GM23248 (cell line): ENCODE measurements around the gene TOX2. TPM values are rescaled to one million over a fixed set of nuclear protein-coding genes. Genes with fewer than 3 reads are reported as not detected.

Experiments used
- DNase-seq: peaks from one replicate; pipeline ENCODE4 v3.0.0-alpha.2; 2015
- H2AFZ ChIP-seq: fragments of 200-600 bp; sonication (generic); 2 replicates; pipeline ENCODE4 v1.6.1; 2016; ENCODE audit warnings: antibody characterized with exemption
- H3F3A ChIP-seq: fragments of 200-600 bp; sonication (generic); 2 replicates; pipeline ENCODE4 v1.6.1; 2016; ENCODE audit warnings: mild to moderate bottlenecking, antibody characterized with exemption, mixed run types; ENCODE audit not compliant: insufficient read depth
- H3K27ac ChIP-seq: fragments of 200-600 bp; sonication (generic); 2 replicates; pipeline ENCODE4 v1.5.1; 2016; ENCODE audit warnings: mild to moderate bottlenecking
- H3K27me3 ChIP-seq: fragments of 200-600 bp; sonication (generic); replicated peaks from 2 replicates; pipeline ENCODE4 v1.6.1; 2016; ENCODE audit warnings: mild to moderate bottlenecking; ENCODE audit not compliant: insufficient read depth
- H3K36me3 ChIP-seq: fragments of 200-600 bp; sonication (generic); 2 replicates; pipeline ENCODE4 v1.6.1; 2016; ENCODE audit warnings: low read depth, mild to moderate bottlenecking
- H3K4me1 ChIP-seq: fragments of 200-600 bp; sonication (generic); 2 replicates; pipeline ENCODE4 v1.6.1; 2016; ENCODE audit warnings: mild to moderate bottlenecking; ENCODE audit not compliant: insufficient read depth
- H3K4me2 ChIP-seq: fragments of 200-600 bp; sonication (generic); one replicate; pipeline ENCODE4 v1.6.1; 2016; ENCODE audit warnings: mild to moderate bottlenecking; ENCODE audit not compliant: unreplicated experiment
- H3K4me3 ChIP-seq: fragments of 200-600 bp; sonication (generic); 2 replicates; pipeline ENCODE4 v1.5.1; 2016; ENCODE audit warnings: mild to moderate bottlenecking
- H3K79me2 ChIP-seq: fragments of 200-600 bp; sonication (generic); 2 replicates; pipeline ENCODE4 v1.6.1; 2016; ENCODE audit warnings: mild to moderate bottlenecking; ENCODE audit not compliant: insufficient read depth
- H3K9ac ChIP-seq: fragments of 200-600 bp; sonication (generic); 2 replicates; pipeline ENCODE4 v1.6.1; 2016; ENCODE audit warnings: mild to moderate bottlenecking
- H3K9me2 ChIP-seq: fragments of 200-600 bp; sonication (generic); 2 replicates; pipeline ENCODE4 v1.6.1; 2016; ENCODE audit warnings: mixed run types, mild to moderate bottlenecking, moderate library complexity; ENCODE audit not compliant: insufficient read depth
- H3K9me3 ChIP-seq: fragments of 200-600 bp; sonication (generic); one replicate; pipeline ENCODE4 v1.6.1; 2017; ENCODE audit warnings: low read depth
- H4K20me1 ChIP-seq: fragments of 200-600 bp; sonication (generic); 2 replicates; pipeline ENCODE4 v1.6.0; 2016; ENCODE audit not compliant: insufficient read depth
- EZH2 ChIP-seq: fragments of 200-600 bp; sonication (generic); IDR thresholded peaks from 2 replicates; pipeline ENCODE4 v1.6.1; 2018; ENCODE audit warnings: antibody characterized with exemption, mild to moderate bottlenecking; ENCODE audit not compliant: insufficient read depth, poor library complexity, severe bottlenecking
- EZH2phosphoT487 ChIP-seq: fragments of 200-600 bp; sonication (generic); IDR thresholded peaks from 2 replicates; pipeline ENCODE4 v1.6.1; 2018; ENCODE audit warnings: antibody characterized with exemption, moderate library complexity, mild to moderate bottlenecking, low read depth; ENCODE audit not compliant: insufficient read depth
- WGBS, 2 experiments: methylation state at CpG; one replicate each; pipeline ENCODE4 v1.1.6; 2015 to 2017; ENCODE audit warnings: low lambda C conversion rate in 2 of 2, low coverage in 1 of 2; ENCODE audit errors: missing lambda C conversion rate in 2 of 2; 5-methylcytosine and 5-hydroxymethylcytosine counted together
- in situ Hi-C: fragments of 300-500 bp; cut with MboI; formaldehyde crosslinking; loops from 2 replicates; pipeline ENCODE4 v1.15.0; 2020
- polyA plus RNA-seq: library from polyadenylated mRNA; unstranded; fragments of >200 nt; fragmentation: Nextera tagmentation; extraction: Ambion mirVana; gene quantifications from 2 replicates; pipeline ENCODE4 v1.2.1, GENCODE V29; 2016
- total RNA-seq: library from RNA; depleted of rRNA; stranded (reverse); fragments of >200 nt; shearing (Covaris generic); gene quantifications from 2 replicates; pipeline ENCODE4 v1.2.3, GENCODE V29; 2014

The TOX2 gene
- total and polyA plus RNA-seq, 2 experiments from 2014 or later, result 0.97 to 15.9 TPM

GRCh38 chr20:44004306-44004915 lies 89.8 kb downstream of the TOX2 start:
- in situ Hi-C loops, result no loop called here
- no peaks in the 10 kb centered on the region for H3K79me2 ChIP-seq
- H3K27ac ChIP-seq, result no peak overlapping the region
- no peaks in the 10 kb centered on the region for H4K20me1 ChIP-seq
- H3K27me3 ChIP-seq, result no peaks in the 10 kb centered on the region
- no peak overlapping the region for H2AFZ ChIP-seq
- H3K9ac ChIP-seq, result no peak overlapping the region
- no peak for DNase-seq
- no peaks in the 10 kb centered on the region for H3K9me3 ChIP-seq
- no peaks in the 10 kb centered on the region for H3K4me1 ChIP-seq
- TF ChIP-seq EZH2phosphoT487, result no peak
- H3K4me3 ChIP-seq, result no peak overlapping the region
- no peak overlapping the region for H3K4me2 ChIP-seq
- H3F3A ChIP-seq, result no peaks in the 10 kb centered on the region
- no peaks in the 10 kb centered on the region for H3K36me3 ChIP-seq
- whole genome bisulfite sequencing, 2 experiments, result 73 to 80% methylated on average over 4 of the region's 4 CpGs
- no peaks in the 10 kb centered on the region for H3K9me2 ChIP-seq

- H3K4me2 ChIP-seq, result no peak overlapping the region
- H3K79me2 ChIP-seq, result no peaks in the 10 kb centered on the region
- H3K27me3 ChIP-seq, result no peaks in the 10 kb centered on the region
- no peak overlapping the region for H2AFZ ChIP-seq
- 78 to 85% methylated on average over 3 of the region's 3 CpGs for WGBS, 2 experiments
- H3K4me1 ChIP-seq, result no peaks in the 10 kb centered on the region
- no peak overlapping the region for H3K4me3 ChIP-seq
- H4K20me1 ChIP-seq, result no peaks in the 10 kb centered on the region
- TF ChIP-seq EZH2 (no peak), EZH2phosphoT487 (no peak)
- H3K36me3 ChIP-seq, result no peaks in the 10 kb centered on the region
- H3K9me2 ChIP-seq, result no peaks in the 10 kb centered on the region
- no peak overlapping the region for H3K27ac ChIP-seq
- DNase-seq, result no peak
- no peaks in the 10 kb centered on the region for H3F3A ChIP-seq
- no peaks in the 10 kb centered on the region for H3K9me3 ChIP-seq
- in situ Hi-C loops, result no loop called here
- H3K9ac ChIP-seq, result no peak overlapping the region
These were observed 91.0 kb downstream of the TOX2 start for GRCh38 chr20:44005661-44006060.

- H3K4me1 ChIP-seq, result no peaks in the 10 kb centered on the region
- no peaks in the 10 kb centered on the region for H3K79me2 ChIP-seq
- no peak overlapping the region for H3K4me3 ChIP-seq
- no peak overlapping the region for H2AFZ ChIP-seq
- no peak for TF ChIP-seq EZH2phosphoT487
- no peak overlapping the region for H3K4me2 ChIP-seq
- no peaks in the 10 kb centered on the region for H3F3A ChIP-seq
- H3K9ac ChIP-seq, result no peak overlapping the region
- H3K9me3 ChIP-seq, result no peaks in the 10 kb centered on the region
- no peak for DNase-seq
- H3K9me2 ChIP-seq, result no peaks in the 10 kb centered on the region
- H3K27ac ChIP-seq, result no peak overlapping the region
- no peaks in the 10 kb centered on the region for H4K20me1 ChIP-seq
- H3K27me3 ChIP-seq, result no peaks in the 10 kb centered on the region
- no peaks in the 10 kb centered on the region for H3K36me3 ChIP-seq
- WGBS, 2 experiments, result 77 to 84% methylated on average over 6 of the region's 6 CpGs
- in situ Hi-C loops, result no loop called here
These were observed 91.5 kb downstream of the TOX2 start for GRCh38 chr20:44006126-44006525.

DNA sequence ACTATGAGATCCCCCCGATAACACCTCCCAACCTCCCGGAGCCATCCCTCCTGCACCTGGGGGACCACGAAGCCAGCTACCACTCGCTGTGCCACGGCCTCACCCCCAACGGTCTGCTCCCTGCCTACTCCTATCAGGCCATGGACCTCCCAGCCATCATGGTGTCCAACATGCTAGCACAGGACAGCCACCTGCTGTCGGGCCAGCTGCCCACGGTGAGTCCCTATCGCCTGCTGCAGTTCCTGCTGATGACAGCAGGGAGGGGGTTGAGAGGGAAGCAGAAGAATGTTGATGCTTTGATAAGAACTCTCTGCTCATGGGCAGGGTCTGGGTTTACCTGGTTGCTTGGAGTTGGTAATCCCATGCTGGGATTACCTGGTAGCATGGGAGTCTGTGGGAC lies 91.9 kb downstream of the TOX2 start:
- no peak for DNase-seq
- H3K4me3 ChIP-seq, result no peak overlapping the region
- H3K9ac ChIP-seq, result no peak overlapping the region
- TF ChIP-seq EZH2 (no peak), EZH2phosphoT487 (no peak)
- no peaks in the 10 kb centered on the region for H3K4me1 ChIP-seq
- no peaks in the 10 kb centered on the region for H4K20me1 ChIP-seq
- in situ Hi-C loops, result no loop called here
- H3K9me2 ChIP-seq, result no peaks in the 10 kb centered on the region
- no peaks in the 10 kb centered on the region for H3F3A ChIP-seq
- no peaks in the 10 kb centered on the region for H3K79me2 ChIP-seq
- no peak overlapping the region for H2AFZ ChIP-seq
- H3K36me3 ChIP-seq, result no peaks in the 10 kb centered on the region
- no peaks in the 10 kb centered on the region for H3K27me3 ChIP-seq
- no peaks in the 10 kb centered on the region for H3K9me3 ChIP-seq
- H3K4me2 ChIP-seq, result no peak overlapping the region
- WGBS, 2 experiments, result 76 to 82% methylated on average over 9 of the region's 9 CpGs
- H3K27ac ChIP-seq, result no peak overlapping the region
